Superior temporal gyrus (tissue), 1 donor: ENCODE measurements around the gene ZNRF3.

Experiments used
- DNase-seq: peaks from one replicate; pipeline ENCODE4 v3.0.0-alpha.2; 2016; ENCODE audit errors: extremely low spot score

Gene ZNRF3

GRCh38 chr22:29088809-29089208 is 205.4 kb downstream of the ZNRF3 start:
- no peak for DNase-seq

GRCh38 chr22:29089507-29089906 is 206.1 kb downstream of the ZNRF3 start:
- DNase-seq: no peak

- no peak for DNase-seq
Observed at GRCh38 chr22:29090039-29090438, 206.7 kb downstream of the ZNRF3 start.

- DNase-seq: no peak
Observed at GRCh38 chr22:29092243-29092642, 208.9 kb downstream of the ZNRF3 start.

GRCh38 chr22:29093030-29093429 is 209.7 kb downstream of the ZNRF3 start:
- no peak for DNase-seq

- DNase-seq: no peak
Observed at GRCh38 chr22:29093501-29094300, 210.3 kb downstream of the ZNRF3 start.

GRCh38 chr22:29095459-29095858 is 212.1 kb downstream of the ZNRF3 start:
- no peak for DNase-seq

GRCh38 chr22:29096736-29097669 is 213.6 kb downstream of the ZNRF3 start:
- peak; percentile 73 for DNase-seq

GRCh38 chr22:29098296-29098695 is 214.9 kb downstream of the ZNRF3 start:
- no peak for DNase-seq

GRCh38 chr22:29102300-29102699 is 218.9 kb downstream of the ZNRF3 start:
- no peak for DNase-seq

- DNase-seq: no peak
Observed at GRCh38 chr22:29103121-29103520, 219.7 kb downstream of the ZNRF3 start.

- DNase-seq: no peak
Observed at GRCh38 chr22:29105468-29105867, 222.1 kb downstream of the ZNRF3 start.

GRCh38 chr22:29106839-29107238 is 223.5 kb downstream of the ZNRF3 start:
- no peak for DNase-seq
